GM12874 (cell line): Measurements from ENCODE around the gene RASAL3.

Experiments used
- CTCF ChIP-seq: IDR thresholded peaks from 2 replicates; pipeline ENCODE4 v1.5.1; 2011; ENCODE audit warnings: low read depth, mild to moderate bottlenecking, control low read depth, low read length, moderate library complexity; ENCODE audit not compliant: insufficient read depth

RASAL3 gene

GRCh38 chr19:15443325-15443724 lies 21.0 kb downstream of the RASAL3 start:
- TF ChIP-seq CTCF, result no peak

GRCh38 chr19:15442142-15442920 lies 22.0 kb downstream of the RASAL3 start:
- TF ChIP-seq CTCF, result no peak

- no peak for TF ChIP-seq CTCF
These were observed 23.0 kb downstream of the RASAL3 start for GRCh38 chr19:15441317-15441716.

DNA sequence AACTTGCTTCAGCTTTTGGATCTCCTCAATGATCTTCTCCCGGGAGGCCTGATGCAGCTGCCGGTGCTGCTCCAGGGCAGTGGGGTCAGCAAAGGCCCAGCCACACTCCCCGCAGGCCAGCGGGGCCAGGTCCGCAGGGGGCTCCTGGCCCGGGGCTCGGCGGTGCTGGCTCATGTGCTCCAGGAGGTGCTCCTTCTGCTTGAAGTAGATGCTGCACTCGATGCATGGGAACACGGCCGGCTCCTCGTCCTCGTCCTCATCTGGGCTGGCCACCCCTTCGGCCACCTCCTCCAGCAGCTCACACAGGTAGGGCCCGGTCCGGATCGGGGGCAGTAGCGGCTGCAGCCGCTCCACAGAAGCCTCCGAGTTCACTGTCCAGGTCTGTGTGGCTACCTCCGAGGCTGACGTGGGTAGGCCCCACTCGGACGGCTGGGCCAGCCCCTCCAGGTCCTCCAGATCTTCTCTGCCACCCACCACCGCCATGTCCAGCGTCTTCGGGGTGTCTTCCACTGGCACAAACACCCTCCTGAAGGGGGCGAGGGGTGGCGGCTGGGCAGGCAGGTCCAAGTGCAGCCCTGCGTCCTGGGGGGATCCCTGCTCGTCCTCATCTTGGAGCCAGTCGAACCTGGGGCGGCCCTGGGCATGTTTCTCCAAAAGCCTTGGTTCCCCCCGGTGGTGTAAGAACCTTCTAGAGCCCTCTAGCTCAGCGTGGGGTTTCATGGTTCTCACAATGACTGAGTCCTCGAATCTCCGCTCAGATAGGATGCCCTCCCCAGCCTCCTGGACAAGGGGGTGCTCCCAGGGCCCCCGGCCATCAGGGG lies 24.3 kb downstream of the RASAL3 start:
- TF ChIP-seq CTCF, result no peak

GRCh38 chr19:15439078-15439799 lies 25.1 kb downstream of the RASAL3 start:
- TF ChIP-seq CTCF, result no peak

GRCh38 chr19:15438577-15438976 lies 25.8 kb downstream of the RASAL3 start:
- TF ChIP-seq CTCF, result no peak

DNA sequence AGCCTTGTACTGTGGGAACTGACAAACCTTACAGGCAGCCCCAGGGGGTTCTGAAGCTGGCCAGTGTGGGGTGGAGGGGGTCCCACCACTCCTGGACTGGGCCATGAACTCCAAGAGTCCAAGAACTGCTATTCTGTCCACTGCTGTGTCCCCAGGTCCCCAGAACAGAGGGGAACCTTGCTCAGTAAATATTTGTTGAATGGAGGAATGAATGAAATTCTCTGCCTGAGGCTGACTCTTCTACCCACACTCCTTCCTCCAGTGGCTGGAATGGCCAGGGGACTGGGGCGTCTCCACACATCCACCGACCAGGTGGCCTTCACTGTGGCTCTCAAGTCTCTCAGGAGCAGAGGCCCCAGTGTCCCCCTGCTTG lies 26.2 kb downstream of the RASAL3 start:
- TF ChIP-seq CTCF, result no peak
